ENCODE data around the gene SLC9A5.

DNA sequence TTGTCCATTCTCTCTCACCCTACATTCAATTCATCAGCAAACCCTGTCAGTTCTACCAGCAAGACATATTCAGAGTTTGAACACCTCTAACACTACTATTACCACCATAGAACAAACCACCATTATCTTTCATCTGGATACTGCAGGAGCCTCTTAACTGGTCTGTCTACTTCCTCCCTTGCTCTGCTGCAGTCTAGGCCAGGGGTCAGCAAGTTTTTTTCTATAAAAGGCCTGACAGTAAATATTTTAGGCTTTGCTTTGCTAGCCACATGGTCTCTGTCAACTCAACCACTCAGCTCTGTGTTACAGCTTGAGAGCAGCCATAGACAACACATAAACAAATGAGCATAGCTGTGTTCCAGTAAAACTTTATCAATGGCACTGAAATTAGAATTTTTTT is 63.9 kb downstream of the SLC9A5 start:
- TF ChIP-seq, protein P1, sequence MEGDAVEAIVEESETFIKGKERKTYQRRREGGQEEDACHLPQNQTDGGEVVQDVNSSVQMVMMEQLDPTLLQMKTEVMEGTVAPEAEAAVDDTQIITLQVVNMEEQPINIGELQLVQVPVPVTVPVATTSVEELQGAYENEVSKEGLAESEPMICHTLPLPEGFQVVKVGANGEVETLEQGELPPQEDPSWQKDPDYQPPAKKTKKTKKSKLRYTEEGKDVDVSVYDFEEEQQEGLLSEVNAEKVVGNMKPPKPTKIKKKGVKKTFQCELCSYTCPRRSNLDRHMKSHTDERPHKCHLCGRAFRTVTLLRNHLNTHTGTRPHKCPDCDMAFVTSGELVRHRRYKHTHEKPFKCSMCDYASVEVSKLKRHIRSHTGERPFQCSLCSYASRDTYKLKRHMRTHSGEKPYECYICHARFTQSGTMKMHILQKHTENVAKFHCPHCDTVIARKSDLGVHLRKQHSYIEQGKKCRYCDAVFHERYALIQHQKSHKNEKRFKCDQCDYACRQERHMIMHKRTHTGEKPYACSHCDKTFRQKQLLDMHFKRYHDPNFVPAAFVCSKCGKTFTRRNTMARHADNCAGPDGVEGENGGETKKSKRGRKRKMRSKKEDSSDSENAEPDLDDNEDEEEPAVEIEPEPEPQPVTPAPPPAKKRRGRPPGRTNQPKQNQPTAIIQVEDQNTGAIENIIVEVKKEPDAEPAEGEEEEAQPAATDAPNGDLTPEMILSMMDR (conservative IDR thresholded peaks at IDR 0.05 in 1 of 2, IDR thresholded peaks at IDR 0.05 in 1 of 2; ENCODE audit: extremely low read depth in 1 of 2, insufficient read depth in 1 of 2, low read depth in 1 of 2, low read length in 2 of 2): no peak
- TF ChIP-seq EZH2 (IDR thresholded peaks at IDR 0.05; ENCODE audit: borderline replicate concordance, low read length): no peak

Data from mammary epithelial cell (primary cell).